Left lung (tissue), 10 donors: ENCODE results near the gene RETN. TPM values are rescaled to one million over a fixed set of nuclear protein-coding genes. Genes with fewer than 3 reads are reported as not detected.

Experiments
- ATAC-seq: fragments of 200-7000 bp; cut with Tn5 transposase; one replicate; pipeline ENCODE4 v1.9.1; 2020; ENCODE audit warnings: moderate library complexity
- DNase-seq, 4 donors: peaks; one replicate each; pipeline ENCODE4 v3.0.0-alpha.2; 2013 to 2020
- H3K27ac ChIP-seq, 2 donors: fragments of 200-600 bp; sonication (generic) in 1 of 2; one replicate each; pipeline versions ENCODE4 v1.5.0 to v1.8.0; 2020 to 2021
- H3K27me3 ChIP-seq, 2 donors: fragments of 200-600 bp; sonication (generic) in 1 of 2; one replicate each; pipeline versions ENCODE4 v1.5.0 to v1.8.0; 2020 to 2021
- H3K36me3 ChIP-seq, 2 donors: fragments of 200-600 bp; sonication (generic) in 1 of 2; one replicate each; pipeline versions ENCODE4 v1.5.0 to v1.8.0; 2020 to 2021
- H3K4me1 ChIP-seq, 2 donors: fragments of 200-600 bp; one replicate each; pipeline ENCODE4 v1.8.0; 2021
- H3K4me3 ChIP-seq, 2 donors: fragments of 200-600 bp; sonication (generic) in 1 of 2; one replicate each; pipeline versions ENCODE4 v1.5.0 to v1.8.0; 2020 to 2021; ENCODE audit warnings: mild to moderate bottlenecking in 1 of 2
- H3K9me3 ChIP-seq, 2 donors: fragments of 200-600 bp; sonication (generic) in 1 of 2; one replicate each; pipeline versions ENCODE4 v1.5.0 to v1.8.0; 2020 to 2021
- intact Hi-C, 2 donors: fragments of 100-400 bp; cut with DNase I; formaldehyde crosslinking; loops; one replicate each; pipeline versions ENCODE4 v1.11.2 to v1.14.2; 2022
- polyA plus RNA-seq, 6 donors: library from polyadenylated mRNA; unstranded; fragments of 120-200 nt; gene quantifications; one replicate each; pipeline ENCODE4 v1.2.1, GENCODE V29; 2013; ENCODE audit not compliant: insufficient read length in 6 of 6
- total RNA-seq, 2 donors: library from RNA; stranded (reverse); fragmentation: NEBNext Ultra II Directional; extraction: Animal tissue kit (Norgen Biotek cat#: 25700); gene quantifications; one replicate each; pipeline ENCODE4 v1.2.1, GENCODE V29; 2021
- TF ChIP-seq, protein P1 (sequence below), 2 donors: fragments of 200-600 bp; sonication (generic) in 1 of 2; IDR thresholded peaks; one replicate each; pipeline versions ENCODE4 v1.5.0 to v1.8.0; 2021; ENCODE audit warnings: antibody characterized with exemption in 2 of 2
- donor health status: DM: no; HTN: yes; CAD: no.
- donor health status: DM: no; HTN: no; CAD: no.

The RETN gene
- total and polyA plus RNA-seq, 8 donors: 1.2 to 22.4 (median 2.3) TPM

DNA sequence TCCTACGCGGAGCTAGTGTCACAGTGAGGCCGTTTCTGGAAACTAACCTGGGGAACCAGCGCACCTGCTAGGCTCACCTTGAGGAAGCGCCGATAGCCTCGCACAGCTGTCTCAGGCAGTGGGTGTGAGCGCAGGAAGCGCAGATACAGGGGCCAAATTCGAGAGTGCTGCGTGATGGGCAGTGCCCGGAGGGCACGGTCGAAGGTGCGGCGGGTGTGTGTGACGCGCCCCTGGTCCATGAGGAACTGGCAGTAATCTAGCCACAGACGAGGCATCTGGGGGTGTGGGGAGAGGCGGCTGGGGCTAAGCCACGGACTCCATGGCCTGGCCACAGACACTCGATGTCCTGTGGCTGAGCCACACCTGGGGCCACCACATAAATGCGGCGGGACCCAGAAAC lies 41.7 kb upstream of the RETN start:
- H3K4me3 ChIP-seq: no peak overlapping the region
- H3K4me1 ChIP-seq: peaks cover 14 to 33% of the 10 kb centered on the region in 2 donors
- DNase-seq: peak in 1 of 4 donors; percentile 48
- H3K36me3 ChIP-seq: peaks cover 0 to 57% of the 10 kb centered on the region in 2 donors
- no peak for ATAC-seq
- TF ChIP-seq, protein P1, sequence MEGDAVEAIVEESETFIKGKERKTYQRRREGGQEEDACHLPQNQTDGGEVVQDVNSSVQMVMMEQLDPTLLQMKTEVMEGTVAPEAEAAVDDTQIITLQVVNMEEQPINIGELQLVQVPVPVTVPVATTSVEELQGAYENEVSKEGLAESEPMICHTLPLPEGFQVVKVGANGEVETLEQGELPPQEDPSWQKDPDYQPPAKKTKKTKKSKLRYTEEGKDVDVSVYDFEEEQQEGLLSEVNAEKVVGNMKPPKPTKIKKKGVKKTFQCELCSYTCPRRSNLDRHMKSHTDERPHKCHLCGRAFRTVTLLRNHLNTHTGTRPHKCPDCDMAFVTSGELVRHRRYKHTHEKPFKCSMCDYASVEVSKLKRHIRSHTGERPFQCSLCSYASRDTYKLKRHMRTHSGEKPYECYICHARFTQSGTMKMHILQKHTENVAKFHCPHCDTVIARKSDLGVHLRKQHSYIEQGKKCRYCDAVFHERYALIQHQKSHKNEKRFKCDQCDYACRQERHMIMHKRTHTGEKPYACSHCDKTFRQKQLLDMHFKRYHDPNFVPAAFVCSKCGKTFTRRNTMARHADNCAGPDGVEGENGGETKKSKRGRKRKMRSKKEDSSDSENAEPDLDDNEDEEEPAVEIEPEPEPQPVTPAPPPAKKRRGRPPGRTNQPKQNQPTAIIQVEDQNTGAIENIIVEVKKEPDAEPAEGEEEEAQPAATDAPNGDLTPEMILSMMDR (IDR thresholded peaks at IDR 0.05): no peak
- H3K27me3 ChIP-seq: no peaks in the 10 kb centered on the region
- intact Hi-C loops: no loop called here
- no peaks in the 10 kb centered on the region for H3K9me3 ChIP-seq
- H3K27ac ChIP-seq: no peak overlapping the region

DNA sequence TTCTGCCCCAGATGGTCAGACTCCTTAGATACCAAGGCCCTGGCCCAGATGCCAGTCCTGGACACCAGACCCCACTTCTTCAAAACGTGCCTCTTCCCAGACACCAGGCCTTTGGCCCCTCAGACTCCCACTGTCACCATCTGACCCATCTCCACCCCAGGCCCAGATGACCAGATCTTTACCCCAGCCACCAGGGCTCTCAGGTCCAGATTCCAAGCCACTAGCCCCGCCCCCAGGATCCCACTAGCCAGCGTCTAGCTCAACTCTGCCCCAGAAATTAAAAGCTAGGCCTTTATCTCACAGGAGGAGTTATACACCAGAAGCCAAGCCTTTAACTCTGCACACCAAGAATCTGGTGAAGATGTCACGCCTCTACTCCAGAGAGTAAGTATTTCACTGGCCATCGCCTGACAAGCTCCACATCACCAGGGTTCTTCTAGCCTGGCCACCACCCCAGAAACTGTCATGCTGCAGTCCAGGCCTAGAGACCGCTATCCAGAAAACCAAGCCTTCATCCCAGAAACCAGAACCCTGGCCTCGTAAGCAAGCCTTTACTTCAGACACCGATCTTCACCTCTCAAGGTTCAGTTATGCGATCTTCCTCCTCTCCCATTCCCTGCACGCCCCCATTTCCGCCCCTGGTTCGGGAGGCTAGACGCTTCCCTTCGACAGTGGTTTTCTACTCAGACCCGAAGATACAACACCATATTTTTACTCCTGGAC lies 40.1 kb upstream of the RETN start:
- intact Hi-C loops: no loop called here
- ATAC-seq: no peak
- H3K27ac ChIP-seq: peak overlapping the region; percentile 41 to 86
- peaks cover 0 to 49% of the 10 kb centered on the region in 2 donors for H3K36me3 ChIP-seq
- H3K27me3 ChIP-seq: no peaks in the 10 kb centered on the region
- DNase-seq: no peak
- TF ChIP-seq, protein P1 (IDR thresholded peaks at IDR 0.05): no peak
- H3K4me3 ChIP-seq: peak overlapping the region; percentile 75 to 96
- no peaks in the 10 kb centered on the region for H3K9me3 ChIP-seq
- peaks cover 14 to 33% of the 10 kb centered on the region in 2 donors for H3K4me1 ChIP-seq

DNA sequence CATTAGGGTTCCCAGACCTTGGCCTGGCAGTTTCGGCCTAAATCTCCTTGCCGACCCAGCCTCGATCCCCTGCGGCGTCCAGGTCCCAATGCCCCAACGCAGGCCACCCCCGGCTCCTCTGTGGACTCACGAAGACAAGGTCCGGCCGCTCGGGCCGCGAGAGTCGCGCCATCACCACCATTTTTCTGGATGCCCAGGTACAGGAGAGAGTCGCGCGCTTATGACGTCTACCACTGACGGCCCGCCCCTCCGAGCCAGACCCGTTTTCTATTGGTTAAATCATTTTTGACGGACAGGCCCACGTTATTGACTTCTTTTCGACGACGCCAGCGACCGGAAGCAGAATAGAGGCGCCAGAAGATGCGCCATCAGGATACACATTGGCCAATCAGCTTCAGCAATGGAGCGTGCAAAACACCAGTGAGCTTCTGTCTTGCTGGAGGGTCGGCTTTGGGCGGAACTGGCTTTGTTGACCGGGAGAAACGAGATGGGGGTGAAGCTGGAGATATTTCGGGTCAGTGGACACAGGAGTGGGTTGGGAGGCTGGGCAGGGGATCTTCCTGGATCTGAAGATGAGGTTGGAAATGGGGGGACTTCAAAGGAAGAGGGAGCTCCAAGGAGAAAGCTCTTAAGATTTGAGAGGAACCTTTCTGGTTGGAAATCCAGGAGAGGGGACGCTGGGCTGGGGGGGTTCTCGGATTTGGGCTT lies 39.3 kb upstream of the RETN start, which contains the start of the genes PET100 and XAB2:
TSS of gene PET100 (plus strand) at position 447 of the 708 bp plus-strand sequence. CDS start at position 488, 41 bp downstream.
TSS of gene XAB2 (minus strand) at position 199 of the 708 bp plus-strand sequence. CDS start at position 181, 18 bp downstream.
- no peaks in the 10 kb centered on the region for H3K9me3 ChIP-seq
- peak; percentile 92 to 99 (median 98) for DNase-seq
- peak within 1 kb of the TSS; percentile 75 to 96 for H3K4me3 ChIP-seq
- TF ChIP-seq, protein P1 (IDR thresholded peaks at IDR 0.05): no peak
- H3K27ac ChIP-seq: peak within 1 kb of the TSS; percentile 65 to 86
- H3K27me3 ChIP-seq: no peaks in the 10 kb centered on the region
- intact Hi-C loops: no loop called here
- H3K4me1 ChIP-seq: peaks cover 14 to 33% of the 10 kb centered on the region in 2 donors
- peak; percentile 99 for ATAC-seq
- H3K36me3 ChIP-seq: peaks cover 0 to 42% of the 10 kb centered on the region in 2 donors

DNA sequence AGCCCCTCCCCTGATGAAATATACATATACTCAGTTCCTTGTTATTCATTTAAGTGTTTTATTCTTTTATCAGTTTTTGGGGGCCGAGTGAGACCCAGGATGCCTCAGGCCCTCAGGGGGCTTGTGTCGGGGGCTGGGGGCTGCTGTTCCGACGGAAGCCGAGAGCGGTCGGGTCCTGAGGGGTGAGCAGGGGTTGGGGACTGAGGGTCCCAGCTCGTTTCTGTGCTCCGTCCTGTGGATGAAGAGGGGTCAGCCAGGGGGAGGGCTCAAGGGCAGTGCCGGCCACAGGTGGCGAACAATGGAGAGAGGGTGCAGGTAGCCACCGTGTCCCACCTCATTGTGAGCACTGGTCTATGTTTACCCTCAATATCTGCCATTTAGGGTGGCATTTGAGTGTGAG lies 37.3 kb upstream of the RETN start:
- Histone ChIP-seq H3K4me1 (peaks cover 14 to 41% of the 10 kb centered on the region in 2 donors), H3K9me3 (no peaks in the 10 kb centered on the region), H3K4me3 (no peak overlapping the region), H3K27me3 (peaks cover 0 to 13% of the 10 kb centered on the region in 2 donors), H3K27ac (no peak overlapping the region), H3K36me3 (peaks cover 0 to 21% of the 10 kb centered on the region in 2 donors)
- no peak for DNase-seq
- intact Hi-C loops: no loop called here
- TF ChIP-seq, protein P1 (IDR thresholded peaks at IDR 0.05): no peak
- no peak for ATAC-seq
